ENCODE measurements around the gene LGALS9B.
"Not testable (repeated sequence)": the region's sequence is repeated elsewhere in the genome, so short reads cannot be mapped to it uniquely, and the experiment has no call there.

LGALS9B gene
- total RNA-seq = 0.75 reads per million

GRCh38 chr17:20467447-20467846, at the start of gene LGALS9B:
TSS of gene LGALS9B (minus strand) at chr17:20467539. CDS start at chr17:20467470, 69 bp downstream.
- DNase-seq = not testable (repeated sequence)

- not testable (repeated sequence) for DNase-seq
Observed at GRCh38 chr17:20516986-20517385, 49.6 kb upstream of the LGALS9B start.

GRCh38 chr17:20515099-20515498, 47.8 kb upstream of the LGALS9B start:
- not testable (repeated sequence) for DNase-seq

DNA sequence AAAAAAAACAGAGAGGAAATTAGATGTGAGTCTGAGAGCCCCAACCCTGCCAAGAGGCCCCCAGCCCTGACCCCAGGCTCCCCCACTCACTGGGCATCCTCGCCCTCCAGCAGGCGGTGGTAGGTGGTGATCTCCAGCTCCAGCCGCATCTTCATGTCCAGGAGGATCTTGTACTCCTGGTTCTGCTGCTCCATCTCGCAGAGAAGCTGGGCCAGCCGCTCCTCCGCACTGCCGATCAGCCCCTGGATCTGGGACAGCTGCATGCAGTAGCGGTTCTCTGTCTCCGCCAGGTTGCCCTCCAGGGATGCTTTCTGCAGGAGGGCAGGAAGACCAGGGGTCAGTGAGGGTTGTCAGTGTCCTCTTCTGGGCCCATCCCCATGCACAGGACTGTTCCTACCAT, 46.2 kb upstream of the LGALS9B start:
- not testable (repeated sequence) for DNase-seq

GRCh38 chr17:20512378-20512777, 45.0 kb upstream of the LGALS9B start:
- not testable (repeated sequence) for DNase-seq

DNA sequence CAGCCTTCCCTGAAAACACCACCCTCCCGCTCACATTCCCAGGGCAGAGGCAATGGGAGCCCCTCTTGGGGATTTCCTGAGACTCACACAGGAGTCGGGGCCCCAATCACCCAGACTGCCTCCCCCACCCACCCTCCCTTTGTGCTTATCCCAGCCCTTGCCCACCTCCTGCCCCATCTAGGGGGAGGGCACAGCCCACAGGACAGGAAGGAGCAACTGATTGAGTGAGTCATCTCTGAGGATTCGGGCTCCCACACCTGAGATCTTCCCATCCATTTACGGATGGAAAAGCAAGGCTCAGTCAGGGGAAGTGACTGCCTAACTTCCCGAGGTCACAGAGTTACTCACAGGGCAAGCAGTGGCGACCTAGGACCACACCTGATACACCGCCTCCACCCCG, 44.4 kb upstream of the LGALS9B start:
- DNase-seq = not testable (repeated sequence)

- not testable (repeated sequence) for DNase-seq
Observed at GRCh38 chr17:20505333-20505732, 38.0 kb upstream of the LGALS9B start.

GRCh38 chr17:20504388-20505066, 37.2 kb upstream of the LGALS9B start:
- not testable (repeated sequence) for DNase-seq

DNA sequence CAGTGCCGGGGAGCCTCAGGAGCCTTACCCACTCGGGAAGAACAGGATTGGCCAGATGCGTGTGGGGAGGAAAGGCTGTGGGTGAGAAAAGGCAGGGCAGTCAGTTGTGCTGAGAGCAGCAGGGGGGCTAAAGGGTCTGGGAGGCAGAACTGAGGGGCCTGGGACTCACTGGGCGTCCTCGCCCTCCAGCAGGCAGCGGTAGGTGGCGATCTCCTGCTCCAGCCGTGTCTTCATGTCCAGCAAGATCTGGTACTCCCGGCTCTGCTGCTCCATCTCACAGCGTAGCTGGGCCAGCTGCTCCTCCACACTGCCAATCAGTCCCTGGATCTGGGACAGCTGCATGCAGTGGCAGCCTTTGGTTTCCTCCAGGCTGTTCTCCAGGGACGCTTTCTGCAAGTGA, 34.6 kb upstream of the LGALS9B start:
- not testable (repeated sequence) for DNase-seq

DNA sequence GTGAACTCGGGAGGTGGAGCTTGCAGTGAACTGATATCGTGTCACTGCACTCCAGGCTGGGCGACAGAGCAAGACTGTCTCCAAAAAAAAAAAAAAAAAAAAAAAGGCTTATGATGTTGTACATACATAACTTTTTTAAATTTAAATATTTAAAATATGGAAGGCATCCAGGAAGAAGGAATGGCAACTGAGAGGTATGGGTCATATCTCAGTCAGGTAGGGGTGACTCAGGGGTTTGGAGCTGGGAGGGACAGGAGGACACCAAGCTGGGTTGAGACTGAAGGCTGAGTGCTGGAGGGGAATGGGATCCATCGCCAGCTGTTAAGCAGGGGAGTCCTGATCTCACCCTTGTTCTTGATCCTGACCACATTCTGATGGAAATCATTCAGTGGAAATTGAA, 33.0 kb upstream of the LGALS9B start:
- DNase-seq = not testable (repeated sequence)

GRCh38 chr17:20495420-20495819, 28.1 kb upstream of the LGALS9B start:
- not testable (repeated sequence) for DNase-seq

GRCh38 chr17:20494735-20495134, 27.4 kb upstream of the LGALS9B start:
- not testable (repeated sequence) for DNase-seq

GRCh38 chr17:20494147-20494546, 26.8 kb upstream of the LGALS9B start:
- DNase-seq = not testable (repeated sequence)

DNA sequence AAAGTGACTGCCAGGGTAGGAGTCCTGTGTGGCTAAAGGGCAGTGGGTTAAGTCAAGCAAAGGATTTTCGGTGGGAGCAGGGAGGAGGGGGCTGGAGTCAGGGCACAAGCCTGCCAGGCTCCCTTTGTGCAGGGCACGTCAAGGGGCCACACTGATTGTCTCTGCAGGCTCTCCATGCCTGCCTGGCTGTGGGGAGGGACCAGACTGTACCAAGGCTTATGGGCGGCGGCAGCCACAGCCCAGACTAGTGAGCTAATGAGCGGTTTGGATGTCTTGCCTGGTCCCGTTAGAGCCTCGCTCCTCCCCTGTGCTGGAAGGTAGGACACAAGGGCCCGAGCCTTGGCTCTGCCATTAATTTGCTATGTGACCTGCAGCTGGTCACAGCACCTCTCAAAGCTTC, 25.6 kb upstream of the LGALS9B start:
- not testable (repeated sequence) for DNase-seq

- DNase-seq = not testable (repeated sequence)
Observed at GRCh38 chr17:20492099-20492498, 24.8 kb upstream of the LGALS9B start.

DNA sequence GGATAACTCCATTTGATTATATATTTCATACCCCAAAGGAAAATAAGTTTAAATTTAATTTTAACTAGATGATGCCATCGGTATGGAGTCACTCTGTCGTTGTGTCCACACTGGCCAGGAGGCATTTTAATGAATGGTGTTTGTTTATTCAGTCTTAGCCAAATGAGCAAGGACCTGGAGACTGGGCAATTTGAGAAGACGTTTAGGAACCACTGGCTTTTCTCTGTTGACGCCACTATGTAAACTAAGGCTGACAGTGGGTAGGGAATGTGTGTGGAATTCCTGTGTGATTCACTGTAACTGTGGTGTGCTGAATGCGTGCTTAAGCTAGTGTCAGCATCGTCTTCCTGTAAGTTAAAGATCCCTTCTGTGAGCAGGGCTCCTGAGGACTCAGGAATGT, 17.6 kb upstream of the LGALS9B start:
- not testable (repeated sequence) for DNase-seq

GRCh38 chr17:20479889-20480591, 12.7 kb upstream of the LGALS9B start:
- not testable (repeated sequence) for DNase-seq

DNA sequence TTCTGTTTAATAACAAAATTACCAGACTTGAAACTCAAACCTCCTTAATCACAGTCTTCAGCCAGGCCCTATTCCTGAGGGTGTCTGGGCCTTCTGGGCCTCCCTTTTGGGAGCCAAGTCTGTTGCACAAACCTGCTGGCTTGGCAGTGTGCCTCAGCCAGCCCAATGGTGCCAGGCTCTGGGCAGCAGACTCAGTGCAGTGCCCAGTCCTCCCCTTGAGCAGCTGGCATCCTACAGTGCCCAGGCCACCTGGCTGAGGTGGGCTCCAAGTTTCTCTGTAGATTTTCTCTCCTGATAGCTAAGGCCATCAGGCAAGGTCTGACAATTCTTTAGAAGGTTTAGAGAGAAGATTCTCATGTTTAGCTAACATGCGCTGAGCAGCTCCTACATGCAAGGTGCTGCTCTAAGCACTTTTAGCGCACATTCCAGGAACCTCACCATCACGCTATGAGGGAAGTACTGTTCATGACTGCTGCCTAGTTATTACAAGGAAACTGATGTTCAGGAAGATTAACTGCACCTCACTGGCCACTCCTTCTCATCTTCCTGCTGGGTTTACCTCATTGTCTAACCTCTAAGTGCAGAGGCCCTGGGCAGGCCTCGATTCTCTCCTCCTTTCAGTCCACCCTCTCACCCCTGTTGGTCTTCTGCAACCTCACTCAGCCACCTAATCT, 10.2 kb upstream of the LGALS9B start:
- not testable (repeated sequence) for DNase-seq

- not testable (repeated sequence) for DNase-seq
Observed at GRCh38 chr17:20475137-20475831, 7.9 kb upstream of the LGALS9B start.

GRCh38 chr17:20474081-20474480, 6.7 kb upstream of the LGALS9B start:
- DNase-seq = not testable (repeated sequence)

DNA sequence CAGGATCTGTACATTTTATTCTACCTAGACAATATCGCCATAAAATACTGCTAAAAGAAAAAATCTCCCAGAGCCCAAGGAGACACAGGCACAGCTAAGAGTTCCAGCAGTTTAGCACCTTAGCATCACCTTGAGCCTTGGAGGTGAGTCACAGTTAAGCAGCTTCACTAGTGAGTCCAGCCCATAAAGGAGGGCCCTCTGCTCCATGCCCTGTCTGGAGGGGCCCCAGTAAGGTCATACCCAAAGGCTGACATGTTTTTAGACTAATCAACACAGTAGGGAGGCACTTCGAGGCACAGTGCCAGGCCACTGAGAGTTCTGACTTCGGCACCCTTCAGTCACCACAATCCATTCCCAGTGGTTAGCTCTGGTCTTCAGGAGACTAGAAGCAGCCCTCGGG, 2.6 kb upstream of the LGALS9B start:
- DNase-seq = not testable (repeated sequence)

DNA sequence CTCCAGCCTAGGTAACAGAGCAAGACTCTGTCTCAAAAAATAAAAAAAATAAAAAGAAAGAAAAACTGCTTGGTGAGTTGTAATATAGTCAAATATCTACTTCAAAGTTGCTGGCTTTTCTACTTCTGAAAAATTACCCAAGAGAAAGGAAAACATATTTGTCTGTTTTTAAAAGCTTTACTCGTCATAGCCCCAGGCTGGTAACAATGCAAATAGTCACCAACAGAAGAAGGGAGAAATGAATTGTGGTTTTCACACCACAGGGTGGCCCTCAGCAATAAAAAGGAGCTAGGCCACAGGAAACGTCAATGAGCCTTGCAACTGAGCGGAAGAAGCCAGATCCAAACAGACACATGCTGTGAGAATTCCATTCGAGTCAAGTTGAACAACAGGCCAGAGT, 1.8 kb upstream of the LGALS9B start:
- not testable (repeated sequence) for DNase-seq

DNA sequence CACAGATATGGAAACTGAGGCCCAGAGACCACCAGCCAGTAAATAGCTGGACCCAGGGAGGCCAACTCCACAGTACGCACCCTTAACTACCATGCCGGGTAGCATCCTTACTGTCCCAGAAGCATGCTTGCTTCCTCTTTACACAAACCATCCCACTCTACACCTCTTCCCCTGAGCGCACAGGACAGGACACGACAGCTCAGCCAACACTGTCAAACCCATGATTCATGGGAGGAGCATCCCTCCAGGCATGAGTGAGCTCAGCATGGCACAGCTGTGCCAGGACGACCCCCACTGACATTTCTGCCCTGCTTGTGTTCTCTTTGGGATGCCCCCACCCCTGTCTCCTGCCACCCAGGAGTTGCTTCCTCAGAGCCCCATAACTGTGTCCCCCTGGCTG, 340 bp downstream of the LGALS9B start:
- not testable (repeated sequence) for DNase-seq
